Activated CD4-positive, CD25-positive, alpha-beta regulatory T cell treated with anti-CD3 and anti-CD28 coated beads, Interleukin-2, amount 50 U/mL, for 24 hours (primary cell): ENCODE results near the gene CCT8.
"Not testable (repeated sequence)": the region's sequence is repeated elsewhere in the genome, so short reads cannot be mapped to it uniquely, and the experiment has no call there.

ENCODE experiments used
- ATAC-seq, 2 donors: fragments of 150-1000 bp; cut with Tn5 transposase; one replicate each; pipeline ENCODE4 v1.10.0; 2021; ENCODE audit warnings: mild to moderate bottlenecking in 1 of 2, moderate library complexity in 1 of 2

The CCT8 gene

GRCh38 chr21:29077651-29078090 lies 4.2 kb upstream of the CCT8 start:
- ATAC-seq: no peak

DNA sequence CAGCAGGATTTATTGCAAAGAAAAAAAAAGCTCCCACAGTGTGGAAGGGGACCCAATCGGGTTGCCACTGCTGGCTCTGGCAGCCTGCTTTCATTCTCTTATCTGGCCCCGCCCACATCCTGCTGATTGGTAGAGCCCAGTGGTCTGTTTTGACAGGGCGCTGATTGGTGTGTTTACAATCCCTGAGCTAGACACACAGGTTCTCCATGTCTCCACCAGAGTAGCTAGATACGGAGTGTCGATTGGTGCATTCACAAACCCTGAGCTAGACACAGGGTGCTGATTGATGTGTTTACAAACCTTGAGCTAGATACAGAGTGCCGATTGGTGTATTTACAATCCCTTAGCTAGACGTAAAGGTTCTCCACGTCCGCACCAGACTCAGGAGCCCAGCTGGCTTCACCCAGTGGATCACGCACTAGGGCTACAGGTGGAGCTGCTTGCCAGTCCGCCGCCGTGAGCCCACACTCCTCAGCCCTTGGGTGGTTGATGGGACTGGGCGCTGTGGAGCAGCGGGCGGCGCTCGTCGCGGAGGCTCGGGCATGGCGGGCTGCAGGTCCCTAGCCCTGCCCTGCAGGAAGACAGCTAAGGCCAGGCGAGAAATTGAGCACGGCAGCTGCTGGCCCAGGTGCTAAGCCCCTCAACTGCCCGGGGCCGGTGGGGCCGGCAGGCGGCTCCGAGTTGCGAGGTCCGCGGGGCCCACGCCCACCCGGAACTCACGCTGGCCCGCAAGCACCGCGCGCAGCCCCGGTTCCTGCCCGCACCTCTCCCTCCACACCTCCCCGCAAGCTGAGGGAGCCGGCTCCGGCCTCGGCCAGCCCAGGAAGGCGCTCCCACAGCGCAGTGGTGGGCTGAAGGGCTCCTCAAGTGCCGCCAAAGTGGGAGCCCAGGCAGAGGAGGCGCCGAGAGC lies 3.5 kb upstream of the CCT8 start:
- ATAC-seq: not testable (repeated sequence)

DNA sequence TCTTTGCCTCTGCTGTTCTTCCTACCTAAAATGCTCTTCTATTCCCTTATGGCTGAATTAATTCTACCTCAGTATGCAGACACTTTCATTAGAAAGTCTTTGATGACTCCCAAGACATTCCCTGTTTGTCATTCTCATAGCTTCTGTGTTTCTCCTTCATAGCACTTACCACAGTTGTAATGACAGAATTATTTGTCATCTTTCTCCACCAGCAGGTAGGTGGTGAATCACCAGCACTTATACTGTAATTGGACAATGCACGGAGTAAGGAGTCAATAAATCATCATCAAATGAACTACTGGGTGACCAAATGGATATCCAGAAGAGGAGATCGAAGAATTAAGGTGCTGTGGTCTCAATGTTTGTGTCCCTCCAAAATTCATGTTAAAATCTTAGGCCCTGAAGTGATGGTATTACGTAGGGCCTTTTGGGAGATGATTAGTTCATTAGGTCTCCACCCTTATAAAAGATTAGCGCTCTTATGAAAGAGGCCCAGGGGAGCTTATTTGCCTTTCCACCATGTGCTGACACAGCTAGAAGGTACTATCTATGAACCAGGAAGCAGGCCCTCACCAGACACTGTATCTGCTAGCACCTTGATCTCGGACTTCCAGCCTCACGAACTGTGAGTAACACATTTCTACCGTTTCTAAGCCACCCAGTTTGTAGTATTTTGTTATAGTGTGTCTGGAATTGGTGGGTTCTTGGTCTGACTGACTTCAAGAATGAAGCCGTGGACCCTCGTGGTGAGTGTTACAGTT lies 2.4 kb upstream of the CCT8 start:
- ATAC-seq: no peak

DNA sequence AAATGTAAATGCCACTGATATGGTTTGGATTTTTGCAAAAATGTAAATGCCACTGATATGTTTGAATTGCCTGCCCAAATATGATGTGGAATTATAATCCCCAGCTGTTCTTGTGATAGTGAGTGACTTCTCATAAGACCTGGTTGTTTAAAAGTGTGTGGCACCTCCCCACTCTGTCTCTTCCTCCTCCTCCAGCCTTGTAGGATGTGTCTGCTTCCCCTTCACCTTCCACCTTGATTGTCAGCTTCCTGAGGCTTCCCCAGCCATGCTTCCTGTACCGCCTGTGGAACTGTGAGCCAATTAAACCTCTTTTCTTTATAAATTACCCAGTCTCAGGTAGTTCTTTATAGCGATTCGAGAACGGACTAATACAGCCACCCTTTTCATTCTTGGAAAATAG lies 1.3 kb upstream of the CCT8 start:
- ATAC-seq: no peak

DNA sequence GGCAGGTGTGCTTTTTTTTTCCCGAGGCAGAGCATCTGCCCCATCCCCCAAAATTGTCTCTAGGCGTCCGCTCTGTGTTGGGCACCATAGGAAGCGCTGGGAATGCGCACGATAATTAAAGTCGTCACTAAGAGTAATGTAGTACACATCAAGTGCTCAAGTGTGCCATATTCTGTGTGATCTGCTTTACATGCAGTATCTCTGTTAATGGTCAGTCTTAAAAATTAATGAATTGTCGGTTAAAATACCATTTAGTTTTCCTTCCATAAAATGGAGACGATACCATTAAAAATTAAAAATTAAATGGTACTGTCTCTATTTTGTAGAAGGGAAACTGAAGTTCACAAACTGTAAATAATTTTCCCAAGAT lies 544 bp upstream of the CCT8 start:
- ATAC-seq: peak; percentile 8 to 14

DNA sequence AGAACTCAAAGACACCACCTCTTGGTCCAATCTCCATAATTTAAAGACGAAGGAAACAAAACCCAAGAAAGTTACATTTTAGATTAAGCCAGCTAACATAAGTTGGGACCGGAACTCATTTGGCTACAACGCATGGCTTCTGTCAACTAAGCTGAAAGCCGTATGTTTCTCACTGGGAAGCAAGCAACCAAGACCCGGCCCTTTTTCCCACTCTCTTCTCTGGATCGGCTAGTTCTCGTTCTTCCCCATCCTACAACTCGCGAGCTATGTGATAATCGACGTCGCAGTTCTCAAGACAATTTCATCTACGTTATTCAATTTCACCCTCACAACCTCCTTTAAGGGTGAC lies 601 bp downstream of the CCT8 start:
- ATAC-seq: no peak

- ATAC-seq: no peak
These were observed 8.5 kb downstream of the CCT8 start for GRCh38 chr21:29064850-29065481.

GRCh38 chr21:29056538-29057050 lies 16.9 kb downstream of the CCT8 start:
- ATAC-seq: no peak

DNA sequence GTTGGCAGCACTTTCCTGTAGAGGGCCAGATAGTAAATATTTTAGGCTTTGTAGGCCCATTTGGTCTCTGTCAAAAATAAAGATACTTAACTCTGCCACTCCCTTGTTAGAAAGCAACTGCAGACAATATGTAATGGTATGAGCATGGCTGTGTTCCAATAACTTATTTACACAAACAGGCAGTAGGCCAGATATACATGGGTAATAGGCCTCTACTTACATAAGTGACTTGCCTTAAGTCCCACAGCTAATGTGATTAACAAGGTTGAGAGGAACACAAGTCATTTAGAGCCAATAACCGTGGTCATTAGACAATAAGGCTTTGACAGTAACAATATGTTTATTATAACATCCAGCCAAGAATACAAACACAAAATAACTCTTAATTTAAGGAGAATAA lies 17.4 kb downstream of the CCT8 start:
- no peak for ATAC-seq

GRCh38 chr21:29055080-29055479 lies 18.4 kb downstream of the CCT8 start:
- no peak for ATAC-seq

DNA sequence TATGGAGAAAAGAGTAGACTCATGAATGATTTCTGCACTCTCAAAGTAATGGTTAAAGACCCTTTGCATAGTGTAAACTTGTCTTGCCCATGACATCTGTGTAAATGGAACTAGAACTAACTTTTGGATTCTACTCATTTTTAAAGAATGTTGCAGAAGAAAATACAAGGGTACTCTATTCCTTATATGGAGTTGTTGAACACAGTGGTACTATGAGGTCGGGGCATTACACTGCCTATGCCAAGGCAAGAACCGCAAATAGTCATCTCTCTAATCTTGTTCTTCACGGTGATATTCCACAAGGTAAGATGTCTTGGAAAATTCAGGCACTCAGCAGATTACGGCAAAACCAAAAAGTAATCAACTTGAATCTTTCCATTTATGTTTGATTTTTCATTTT lies 19.8 kb downstream of the CCT8 start:
- no peak for ATAC-seq

DNA sequence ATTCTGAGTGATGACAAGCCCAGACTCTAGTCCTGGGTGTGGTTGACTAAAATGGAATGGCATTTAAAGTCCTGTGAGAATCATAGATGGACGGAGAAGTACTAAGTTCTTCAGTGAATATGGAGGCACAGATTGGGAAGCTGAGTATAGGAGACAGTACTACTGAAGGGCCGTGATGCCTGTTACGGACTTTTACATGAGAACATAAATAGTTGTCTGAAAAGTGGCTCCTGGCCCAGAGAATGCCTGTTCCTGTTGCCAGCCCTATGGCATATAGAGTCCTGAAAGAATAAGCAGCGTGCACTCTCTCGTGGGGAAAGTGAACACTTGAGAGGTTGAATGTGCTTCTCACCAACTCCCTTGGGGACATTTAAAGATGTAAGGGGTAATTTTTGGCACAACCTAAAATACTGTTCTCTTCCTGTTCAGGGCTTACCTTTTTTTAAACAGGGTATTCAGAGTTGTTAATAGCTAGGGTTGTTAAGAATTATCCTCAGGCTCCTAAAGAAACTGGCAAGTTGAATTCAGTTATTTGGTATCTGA lies 20.4 kb downstream of the CCT8 start:
- no peak for ATAC-seq

GRCh38 chr21:29052224-29052623 lies 21.2 kb downstream of the CCT8 start:
- no peak for ATAC-seq

DNA sequence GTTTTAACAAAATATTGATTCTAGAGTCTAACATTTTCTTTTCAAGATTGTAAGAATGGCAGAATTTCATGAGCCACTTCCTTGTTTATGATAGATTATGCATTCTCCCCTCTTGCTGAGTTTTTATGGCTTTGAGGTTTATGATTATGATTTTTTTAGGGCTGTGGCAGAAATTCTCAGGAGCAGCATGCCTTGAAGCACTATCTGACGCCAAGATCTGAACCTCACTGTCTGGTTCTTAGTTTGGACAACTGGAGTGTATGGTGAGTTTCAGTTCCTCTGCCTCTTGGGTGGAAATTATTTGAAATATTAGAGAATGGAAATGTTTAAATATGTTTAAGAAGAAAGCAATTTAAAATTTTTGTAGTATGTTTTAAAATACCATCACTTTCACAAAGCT lies 38.8 kb downstream of the CCT8 start:
- no peak for ATAC-seq

- ATAC-seq: no peak
These were observed 39.6 kb downstream of the CCT8 start for GRCh38 chr21:29033871-29034270.

- no peak for ATAC-seq
These were observed 40.1 kb downstream of the CCT8 start for GRCh38 chr21:29033301-29033700.

- ATAC-seq: no peak
These were observed 42.5 kb downstream of the CCT8 start for GRCh38 chr21:29030909-29031308.

- ATAC-seq: no peak
These were observed 43.9 kb downstream of the CCT8 start for GRCh38 chr21:29029524-29029923.

DNA sequence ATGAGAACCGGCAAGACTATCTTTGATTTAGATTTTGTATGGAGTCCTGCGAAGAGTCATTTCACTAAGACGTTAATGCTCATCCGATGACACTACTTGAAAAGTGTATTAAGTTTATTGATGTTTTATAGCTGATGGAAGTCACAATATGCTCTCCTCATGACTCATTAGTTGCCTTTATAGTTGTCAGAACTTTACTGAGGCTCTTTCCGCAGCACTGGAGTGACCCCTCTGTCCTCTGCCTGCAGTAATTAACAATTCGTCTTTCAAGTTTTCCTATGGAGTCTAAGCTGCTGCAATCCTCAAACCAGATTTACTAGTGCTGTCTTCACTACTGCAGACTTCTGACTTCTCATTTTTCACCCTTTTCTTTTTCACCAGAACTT lies 48.1 kb downstream of the CCT8 start:
- ATAC-seq: peak; percentile 5 to 7

GRCh38 chr21:29024474-29025327 lies 48.7 kb downstream of the CCT8 start, which contains the start of gene USP16:
Gene USP16 (plus strand): TSS chr21:29024668. CDS start chr21:29027914, 3,246 bp downstream.
- ATAC-seq: peak; percentile 96 to 97

- no peak for ATAC-seq
These were observed 51.3 kb downstream of the CCT8 start for GRCh38 chr21:29022166-29022565.

- peak; percentile 17 to 19 for ATAC-seq
These were observed 54.9 kb downstream of the CCT8 start for GRCh38 chr21:29018540-29018939.
